HUES6 (cell line): Measurements from ENCODE around the gene PLEKHG3.

Source experiments
- H3K27ac ChIP-seq: 2 replicates; pipeline ENCODE4 v1.7.0; 2013; ENCODE audit warnings: low read depth, mild to moderate bottlenecking, low read length, inconsistent platforms
- H3K27me3 ChIP-seq: 2 replicates; pipeline ENCODE4 v1.6.1; 2013; ENCODE audit warnings: low read length; ENCODE audit not compliant: control insufficient read depth, insufficient read depth
- H3K36me3 ChIP-seq: 2 replicates; pipeline ENCODE4 v1.6.1; 2013; ENCODE audit warnings: low read length; ENCODE audit not compliant: control insufficient read depth, insufficient read depth
- H3K4me1 ChIP-seq: 2 replicates; pipeline ENCODE4 v1.6.1; 2013; ENCODE audit warnings: low read length; ENCODE audit not compliant: control insufficient read depth, insufficient read depth
- H3K4me3 ChIP-seq: 2 replicates; pipeline ENCODE4 v1.5.1; 2013; ENCODE audit warnings: low read depth, low read length
- H3K9ac ChIP-seq: one replicate; pipeline ENCODE4 v1.6.1; 2013; ENCODE audit warnings: mild to moderate bottlenecking, low read length
- H3K9me3 ChIP-seq: 2 replicates; pipeline ENCODE4 v1.6.1; 2013; ENCODE audit warnings: low read depth, low read length; ENCODE audit not compliant: control insufficient read depth, insufficient read depth

The PLEKHG3 gene

DNA sequence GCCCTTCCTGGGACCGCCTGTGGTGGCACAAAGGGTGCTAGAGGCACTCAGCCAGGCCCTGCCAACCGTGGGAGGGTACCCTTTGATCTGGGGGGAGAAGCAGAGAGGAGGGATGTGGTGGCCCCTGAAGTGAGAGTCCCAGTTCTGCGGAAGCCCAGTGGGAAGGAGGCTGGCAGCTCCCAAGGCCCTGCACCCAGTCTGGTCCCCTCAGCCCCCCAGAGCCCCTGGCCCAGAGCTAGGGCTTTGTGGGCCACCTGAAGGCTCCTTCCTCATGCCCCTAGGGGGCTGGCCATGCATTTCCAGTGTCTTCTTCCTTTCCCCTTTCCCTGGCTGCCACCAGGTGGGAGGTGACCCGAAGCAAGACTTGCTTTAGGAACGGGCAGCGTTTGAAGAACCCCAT, 44.3 kb downstream of the PLEKHG3 start:
- Histone ChIP-seq H3K9ac (no peak overlapping the region), H3K27me3 (no peaks in the 10 kb centered on the region), H3K4me1 (no peaks in the 10 kb centered on the region), H3K4me3 (no peak overlapping the region), H3K36me3 (peaks cover 52% of the 10 kb centered on the region), H3K27ac (no peak overlapping the region), H3K9me3 (no peaks in the 10 kb centered on the region)

DNA sequence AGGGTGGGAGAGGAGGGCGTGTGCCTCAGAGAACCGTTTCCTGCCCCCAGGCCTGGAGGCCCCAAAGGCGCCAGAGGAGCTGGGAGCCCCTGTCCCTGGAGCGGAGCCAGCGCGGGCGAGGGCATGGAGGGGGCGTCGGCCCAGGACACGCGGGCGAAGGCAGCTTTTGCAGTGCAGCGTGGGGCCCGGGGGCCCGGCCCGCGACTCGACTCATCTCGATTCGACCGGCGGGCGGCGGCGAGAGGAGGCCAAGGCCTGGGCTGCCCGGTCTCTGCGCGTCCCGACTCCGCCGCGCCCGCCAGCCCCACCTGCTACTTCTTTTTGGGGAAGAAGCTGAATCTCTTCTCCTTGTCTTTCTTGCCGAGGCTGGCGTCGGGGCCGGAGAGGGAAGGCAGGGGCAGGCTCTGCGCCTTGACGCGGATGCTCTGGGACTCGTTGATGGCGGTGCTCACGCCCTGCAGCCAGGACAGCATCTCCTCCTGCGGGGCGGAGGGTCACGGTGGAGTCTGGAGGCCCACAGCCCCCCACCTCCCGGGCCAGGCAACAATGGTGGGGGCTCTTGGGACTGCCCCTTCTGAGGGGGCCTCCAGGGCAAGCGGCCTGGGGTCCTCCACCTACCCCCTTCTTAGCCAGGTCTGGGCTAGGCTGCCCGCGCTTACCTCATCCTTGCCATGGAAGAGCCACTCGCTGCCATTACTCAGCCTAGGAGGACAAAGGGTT, 44.9 kb downstream of the PLEKHG3 start:
- H3K4me3 ChIP-seq = no peak overlapping the region
- peaks cover 45% of the 10 kb centered on the region for H3K36me3 ChIP-seq
- H3K4me1 ChIP-seq = no peaks in the 10 kb centered on the region
- H3K9me3 ChIP-seq = no peaks in the 10 kb centered on the region
- no peaks in the 10 kb centered on the region for H3K27me3 ChIP-seq
- H3K27ac ChIP-seq = no peak overlapping the region
- no peak overlapping the region for H3K9ac ChIP-seq

DNA sequence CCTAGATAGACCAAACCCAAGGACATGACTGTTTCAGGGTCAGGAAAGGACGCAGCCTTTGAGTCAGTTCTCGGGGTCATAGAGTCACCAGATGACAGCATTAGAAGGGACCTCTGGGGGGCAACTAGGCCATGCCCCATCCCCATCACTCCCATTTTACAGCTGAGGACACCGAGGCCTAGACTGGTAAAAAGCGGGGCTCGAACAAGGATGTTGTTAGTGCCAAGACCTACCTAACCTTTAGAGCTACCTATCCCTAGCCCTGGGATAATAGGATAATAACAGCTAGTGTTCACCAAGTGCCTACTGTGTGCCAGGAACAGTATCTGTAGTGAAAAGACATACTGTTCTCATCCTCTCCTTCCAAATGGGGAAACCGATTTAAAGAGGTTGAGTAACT, 48.7 kb downstream of the PLEKHG3 start:
- Histone ChIP-seq H3K36me3 (peaks cover 11% of the 10 kb centered on the region), H3K4me3 (no peak overlapping the region), H3K9me3 (no peaks in the 10 kb centered on the region), H3K27me3 (no peaks in the 10 kb centered on the region), H3K9ac (no peak overlapping the region), H3K27ac (no peak overlapping the region), H3K4me1 (peaks cover 6% of the 10 kb centered on the region; the same call in 1 of the 2 replicates)

DNA sequence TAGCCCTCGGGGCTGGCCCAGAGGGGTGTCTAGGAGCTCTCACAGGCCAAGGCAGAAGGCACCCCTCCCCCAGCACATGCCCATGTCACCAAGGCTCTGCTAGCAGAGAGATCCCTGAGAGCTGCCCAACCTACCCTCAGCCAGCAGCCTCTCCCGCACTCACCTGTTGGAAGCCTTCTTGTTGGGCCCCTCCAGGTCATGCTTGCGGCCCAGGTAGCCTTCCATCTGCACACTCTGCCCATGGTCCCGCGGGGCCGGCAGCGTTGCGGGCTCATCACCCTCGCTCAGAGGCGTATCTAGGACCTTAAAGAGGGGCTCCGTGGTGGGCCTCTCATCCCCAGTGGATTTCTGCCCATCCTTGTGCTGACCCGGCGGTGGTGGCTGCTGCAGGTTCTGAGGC, 49.1 kb downstream of the PLEKHG3 start:
- H3K9me3 ChIP-seq = no peaks in the 10 kb centered on the region

DNA sequence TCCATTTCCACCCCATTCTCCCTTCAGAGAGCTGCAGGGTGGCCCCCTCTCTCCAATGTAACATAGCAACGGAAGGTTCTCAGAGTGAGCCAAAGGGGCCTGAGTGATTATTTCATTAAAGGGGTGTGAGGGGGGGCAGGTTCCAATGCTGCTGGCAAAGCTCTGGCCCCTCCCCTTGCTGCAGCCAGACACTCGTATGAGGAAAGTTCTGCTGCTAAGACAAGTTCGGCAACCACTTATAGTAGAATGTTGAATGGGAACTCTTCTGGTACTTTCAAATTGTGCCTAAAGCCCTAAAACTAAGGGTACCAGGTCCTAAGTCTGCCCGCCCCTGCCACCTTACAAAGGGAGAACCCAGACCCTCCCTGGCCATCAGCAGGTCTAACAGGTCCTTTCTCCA, 49.8 kb downstream of the PLEKHG3 start:
- H3K4me3 ChIP-seq = no peak overlapping the region
- H3K9ac ChIP-seq = no peak overlapping the region
- H3K27ac ChIP-seq = no peak overlapping the region
- H3K36me3 ChIP-seq = peaks cover 8% of the 10 kb centered on the region
- peaks cover 15% of the 10 kb centered on the region for H3K4me1 ChIP-seq
- H3K9me3 ChIP-seq = no peaks in the 10 kb centered on the region
- H3K27me3 ChIP-seq = no peaks in the 10 kb centered on the region

More for the DNA sequence above, 49.1 kb downstream of the PLEKHG3 start:
- Histone ChIP-seq H3K4me1 (peaks cover 11% of the 10 kb centered on the region), H3K36me3 (peaks cover 8% of the 10 kb centered on the region), H3K4me3 (no peak overlapping the region), H3K9ac (no peak overlapping the region), H3K27me3 (no peaks in the 10 kb centered on the region), H3K27ac (no peak overlapping the region)

DNA sequence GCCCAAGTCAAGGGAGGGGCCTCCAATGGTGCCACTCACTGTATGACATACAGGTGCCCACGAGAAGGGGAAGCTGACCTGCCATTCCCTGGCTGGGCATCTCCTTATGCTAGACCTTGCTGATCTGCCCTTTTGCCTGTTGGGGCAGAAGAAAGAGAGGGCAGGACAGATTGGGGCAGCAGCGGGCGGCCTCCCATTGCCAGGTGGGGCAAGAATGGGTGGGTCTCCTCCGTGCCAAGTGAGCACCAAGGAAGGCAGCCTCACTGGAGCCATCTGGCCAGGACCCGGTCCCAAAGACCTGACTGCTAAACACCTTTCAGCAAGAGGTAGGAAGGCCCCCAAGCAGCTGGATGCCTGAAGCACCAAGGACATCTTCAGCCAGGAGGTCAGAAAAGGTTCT, 50.5 kb downstream of the PLEKHG3 start:
- peaks cover 15% of the 10 kb centered on the region for H3K4me1 ChIP-seq
- no peak overlapping the region for H3K27ac ChIP-seq
- no peak overlapping the region for H3K4me3 ChIP-seq

DNA sequence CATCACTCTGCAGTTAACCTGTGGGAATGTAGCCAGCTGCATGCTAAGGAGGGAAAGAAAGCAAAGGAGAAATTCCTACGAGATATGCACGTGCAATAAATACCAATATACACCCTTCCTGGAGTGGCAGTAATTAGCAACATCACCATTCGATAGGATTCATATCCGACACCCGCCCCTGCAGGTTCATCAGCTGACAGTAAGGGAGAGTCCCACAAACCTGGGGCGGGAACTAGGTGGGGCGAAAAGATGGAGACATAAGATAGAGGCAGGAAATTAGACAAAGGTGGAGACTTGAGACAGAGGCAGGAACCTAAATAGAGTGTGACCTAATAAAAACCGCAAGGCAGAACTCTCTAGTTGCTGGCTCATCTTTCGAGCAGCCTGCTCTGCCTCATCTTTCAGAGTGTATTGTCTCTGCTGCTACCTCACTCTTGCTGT, 51.6 kb downstream of the PLEKHG3 start:
- no peaks in the 10 kb centered on the region for H3K9me3 ChIP-seq
- H3K36me3 ChIP-seq = no peaks in the 10 kb centered on the region
- H3K27ac ChIP-seq = no peak overlapping the region
- H3K4me1 ChIP-seq = peaks cover 15% of the 10 kb centered on the region
- H3K4me3 ChIP-seq = no peak overlapping the region
- no peak overlapping the region for H3K9ac ChIP-seq
- H3K27me3 ChIP-seq = no peaks in the 10 kb centered on the region

More for the DNA sequence above, 50.5 kb downstream of the PLEKHG3 start:
- Histone ChIP-seq H3K27me3 (no peaks in the 10 kb centered on the region), H3K36me3 (peaks cover 6% of the 10 kb centered on the region), H3K9ac (no peak overlapping the region), H3K9me3 (no peaks in the 10 kb centered on the region)

DNA sequence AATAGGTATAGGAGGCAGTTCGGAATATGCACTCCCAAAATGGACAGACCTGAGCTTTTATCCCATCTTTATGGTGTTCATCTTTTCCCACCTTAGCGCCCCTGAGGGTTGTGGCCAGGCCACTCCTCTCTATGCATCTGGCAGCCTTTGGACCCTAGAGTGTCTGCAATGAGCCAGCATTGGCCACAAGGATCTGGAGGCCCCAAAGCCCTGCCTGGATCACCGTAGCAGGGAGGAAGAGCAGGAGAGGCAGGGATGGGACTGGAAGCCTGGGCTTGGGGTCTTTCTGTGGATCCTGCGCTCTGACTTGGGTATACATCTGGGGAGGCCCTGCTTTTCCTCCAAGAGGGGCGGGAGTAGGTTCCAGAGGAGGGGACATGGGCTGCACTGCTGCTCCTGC, 52.5 kb downstream of the PLEKHG3 start:
- Histone ChIP-seq H3K4me1 (peaks cover 15% of the 10 kb centered on the region), H3K36me3 (no peaks in the 10 kb centered on the region), H3K27ac (no peak overlapping the region), H3K9ac (no peak overlapping the region), H3K4me3 (no peak overlapping the region), H3K9me3 (no peaks in the 10 kb centered on the region), H3K27me3 (no peaks in the 10 kb centered on the region)

DNA sequence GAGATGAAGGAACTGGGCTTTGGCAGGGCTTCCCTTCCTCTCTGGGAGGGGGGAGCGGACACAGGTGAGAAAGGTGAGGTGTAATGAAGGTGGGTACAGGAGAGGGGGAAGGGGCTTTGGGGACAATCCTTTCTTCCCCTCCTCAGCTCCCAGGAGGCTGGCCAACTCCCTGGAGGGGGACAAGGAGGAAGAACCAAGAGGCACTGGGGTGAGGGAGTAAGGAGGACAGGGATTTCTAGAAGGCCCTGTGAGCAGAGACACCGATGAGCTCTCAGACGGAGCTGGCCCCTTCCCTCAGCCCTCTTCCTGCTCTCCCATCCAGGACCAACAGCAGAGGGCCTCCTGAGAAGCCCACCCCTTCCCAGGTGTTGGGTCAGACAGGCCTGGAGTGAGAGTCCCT, 53.4 kb downstream of the PLEKHG3 start:
- no peaks in the 10 kb centered on the region for H3K27me3 ChIP-seq
- H3K27ac ChIP-seq = no peak overlapping the region
- H3K4me1 ChIP-seq = peaks cover 23% of the 10 kb centered on the region
- H3K36me3 ChIP-seq = no peaks in the 10 kb centered on the region
- H3K4me3 ChIP-seq = no peak overlapping the region
- no peak overlapping the region for H3K9ac ChIP-seq
- H3K9me3 ChIP-seq = no peaks in the 10 kb centered on the region

DNA sequence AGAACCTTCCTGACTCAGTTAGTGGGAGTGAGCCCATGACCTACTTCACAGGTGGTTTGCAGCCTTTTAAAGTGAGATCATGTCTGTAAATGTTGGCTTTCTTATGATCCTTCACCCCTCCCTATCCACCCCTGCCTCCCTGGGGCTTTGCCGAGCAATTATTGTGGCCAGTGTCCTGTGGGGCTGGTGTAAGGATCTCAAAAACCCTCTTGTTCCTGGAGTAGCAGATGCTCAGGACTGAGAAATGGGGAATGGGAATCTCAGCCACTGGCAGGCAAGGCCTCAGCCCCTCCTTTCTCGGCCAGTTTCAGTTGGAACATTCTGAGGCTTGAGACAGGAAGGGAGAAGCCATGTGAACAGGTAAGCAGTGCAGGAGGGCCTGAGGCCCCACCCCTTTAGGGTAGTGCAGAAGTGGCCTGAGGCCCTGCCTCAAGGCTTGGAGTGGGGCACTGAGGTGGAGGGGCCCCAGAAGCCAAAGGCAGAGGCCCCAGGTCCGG, 53.8 kb downstream of the PLEKHG3 start:
- no peaks in the 10 kb centered on the region for H3K9me3 ChIP-seq
- no peaks in the 10 kb centered on the region for H3K36me3 ChIP-seq
- H3K27ac ChIP-seq = no peak overlapping the region
- H3K4me3 ChIP-seq = no peak overlapping the region
- H3K9ac ChIP-seq = no peak overlapping the region
- peaks cover 27% of the 10 kb centered on the region for H3K4me1 ChIP-seq
- no peaks in the 10 kb centered on the region for H3K27me3 ChIP-seq

DNA sequence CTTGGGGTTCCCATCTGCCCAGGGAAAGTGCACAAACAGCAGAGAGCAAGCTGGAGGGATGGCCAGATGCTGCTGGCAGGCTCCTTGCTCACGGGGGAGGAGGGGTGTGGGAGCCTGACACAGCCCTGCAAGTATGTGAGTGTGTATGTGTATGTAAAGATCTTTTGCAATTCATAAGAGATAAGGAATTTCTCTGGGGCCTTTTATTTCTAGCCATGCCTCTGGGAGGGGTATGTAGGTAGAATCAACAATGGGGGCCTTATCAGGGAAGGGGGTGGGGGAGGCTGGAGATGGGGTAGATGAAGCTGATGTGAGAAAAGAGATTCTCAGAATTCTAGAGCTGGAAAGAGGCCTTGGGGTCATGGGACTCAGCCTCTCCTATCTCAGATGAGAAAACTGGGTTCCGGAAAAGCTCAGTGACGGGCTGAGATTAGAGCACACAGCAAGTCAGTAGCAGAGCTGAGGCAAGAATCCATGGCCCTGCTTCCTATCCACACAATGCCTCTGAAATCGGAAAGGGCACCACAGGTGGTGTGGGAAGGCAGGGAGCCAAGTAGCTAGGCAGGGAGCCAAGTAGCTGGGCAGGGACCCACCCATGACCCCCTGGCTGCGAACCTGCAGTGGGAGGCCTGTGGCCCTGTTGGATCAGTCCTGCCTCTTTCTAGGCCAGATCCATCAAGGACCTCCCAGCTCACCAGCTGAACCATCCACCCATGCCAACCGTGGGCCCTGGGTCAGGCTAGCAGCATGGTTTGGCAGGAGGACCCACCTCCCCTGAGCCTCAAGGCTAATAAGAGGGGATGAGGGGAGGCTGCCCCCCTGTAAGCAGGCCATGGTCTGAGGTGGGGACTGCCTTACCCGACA, 54.7 kb downstream of the PLEKHG3 start:
- Histone ChIP-seq H3K36me3 (no peaks in the 10 kb centered on the region), H3K4me1 (peaks cover 33% of the 10 kb centered on the region), H3K9me3 (no peaks in the 10 kb centered on the region), H3K27ac (no peak overlapping the region), H3K27me3 (no peaks in the 10 kb centered on the region), H3K4me3 (no peak overlapping the region), H3K9ac (no peak overlapping the region)
